ENCODE data around the gene SELENOO. TPM values are rescaled to one million over a fixed set of nuclear protein-coding genes. Genes with fewer than 3 reads are reported as not detected.

Gene SELENOO
- total RNA-seq, 1 experiment from 2014 or later: 29.6 TPM

GRCh38 chr22:50185375-50186087 lies 15.3 kb upstream of the SELENOO start, which contains the start of gene TRABD:
Gene TRABD, plus strand, starts transcription at chr22:50185913. Its CDS starts 7,148 bp downstream, at chr22:50193061.
- Histone ChIP-seq H3K36me3 (ENCODE audit: control insufficient read depth in 1 of 2, insufficient read depth in 2 of 2, low read length in 2 of 2) (no peaks in the 10 kb centered on the region), H2AFZ (ENCODE audit: low read depth, low read length, poor library complexity, severe bottlenecking) (no peak within 1 kb of the TSS), H3K9me3 (ENCODE audit: control insufficient read depth in 1 of 2, insufficient read depth in 1 of 2, low read depth in 1 of 2, low read length in 2 of 2) (no peaks in the 10 kb centered on the region), H3K4me2 (ENCODE audit: low read length) (peak within 1 kb of the TSS; percentile 93), H3K27ac (ENCODE audit: low read depth, low read length) (peak within 1 kb of the TSS; percentile 81), H3K9me2 (ENCODE audit: insufficient read depth) (no peaks in the 10 kb centered on the region), H3K4me3 (replicated peaks in 1 of 2; ENCODE audit: low read depth in 1 of 2, low read length in 2 of 2) (peak within 1 kb of the TSS; percentile 74 to 85), H3K4me1 (ENCODE audit: control insufficient read depth in 1 of 2, insufficient read depth in 2 of 2, low read length in 2 of 2) (peaks cover 31 to 52% of the 10 kb centered on the region in 2 experiments), H3K9ac (ENCODE audit: low read length) (peak within 1 kb of the TSS; percentile 90), H3K27me3 (ENCODE audit: insufficient read depth, low read length) (no peaks in the 10 kb centered on the region), H3K79me2 (ENCODE audit: insufficient read depth, low read length) (peaks cover 43% of the 10 kb centered on the region), H4K20me1 (ENCODE audit: insufficient read depth) (no peaks in the 10 kb centered on the region; the same call in 1 of the 2 replicates)
- ChIA-PET POLR2A (no interaction called here), CTCF (no interaction called here), RAD21 (ENCODE audit: low non-redundant PET in 1 of 2, low total read pairs in 2 of 2, uncharacterized antibody in 2 of 2, unreplicated experiment in 2 of 2) (no interaction called here)
- TF ChIP-seq CBX3 (IDR thresholded peaks at IDR 0.05; ENCODE audit: low read depth) (no peak), POLR2A (IDR thresholded peaks at IDR 0.05; ENCODE audit: borderline replicate concordance, extremely low read depth, insufficient read depth, insufficient read length) (peak; percentile 50), YY1 (IDR thresholded peaks at IDR 0.05; ENCODE audit: extremely low read depth, insufficient replicate concordance, low read depth, low read length) (peak; percentile 40), POLR2AphosphoS5 (IDR thresholded peaks at IDR 0.05; ENCODE audit: low read depth, low read length) (peak; percentile 33; the same call in 1 of the 2 replicates)
- DNase-seq (ENCODE audit: low read depth, low spot score): peak; percentile 70
- peak; percentile 70 for ATAC-seq
- no TSS peak for BruUV-seq (replicated peaks)
- intact Hi-C loops (cut with micrococcal nuclease): no loop called here

GRCh38 chr22:50186181-50186714 lies 14.6 kb upstream of the SELENOO start:
- peak; percentile 39; the same call in 1 of the 2 replicates for TF ChIP-seq ZFX (IDR thresholded peaks at IDR 0.05)
- no peak for TF ChIP-seq EZH2 (IDR thresholded peaks at IDR 0.05)
- no peak for TF ChIP-seq CBX3 (IDR thresholded peaks at IDR 0.05; ENCODE audit: low read depth)
- H3K79me2 ChIP-seq (ENCODE audit: insufficient read depth, low read length): peaks cover 51% of the 10 kb centered on the region
- RAD21 ChIA-PET (ENCODE audit: low non-redundant PET in 1 of 2, low total read pairs in 2 of 2, uncharacterized antibody in 2 of 2, unreplicated experiment in 2 of 2): no interaction called here
- peak overlapping the region; percentile 81 for H3K27ac ChIP-seq (ENCODE audit: low read depth, low read length)
- peaks cover 6% of the 10 kb centered on the region; the same call in 1 of the 2 replicates for H4K20me1 ChIP-seq (ENCODE audit: insufficient read depth)
- no TSS peak for BruUV-seq (replicated peaks)
- no peaks in the 10 kb centered on the region for H3K9me3 ChIP-seq (ENCODE audit: control insufficient read depth in 1 of 2, insufficient read depth in 1 of 2, low read depth in 1 of 2, low read length in 2 of 2)
- no peaks in the 10 kb centered on the region for H3K27me3 ChIP-seq (ENCODE audit: insufficient read depth, low read length)
- H3K4me3 ChIP-seq (replicated peaks in 1 of 2; ENCODE audit: low read depth in 1 of 2, low read length in 2 of 2): peak overlapping the region; percentile 74 to 85
- H3K4me2 ChIP-seq (ENCODE audit: low read length): peak overlapping the region; percentile 93
- POLR2A ChIA-PET: no interaction called here
- no peaks in the 10 kb centered on the region for H3K9me2 ChIP-seq (ENCODE audit: insufficient read depth)
- intact Hi-C loops (cut with micrococcal nuclease): no loop called here
- no peaks in the 10 kb centered on the region for H3K36me3 ChIP-seq (ENCODE audit: control insufficient read depth in 1 of 2, insufficient read depth in 2 of 2, low read length in 2 of 2)
- H3K9ac ChIP-seq (ENCODE audit: low read length): peak overlapping the region; percentile 90
- CTCF ChIA-PET: no interaction called here
- ATAC-seq: no peak
- H3K4me1 ChIP-seq (ENCODE audit: control insufficient read depth in 1 of 2, insufficient read depth in 2 of 2, low read length in 2 of 2): peaks cover 35 to 59% of the 10 kb centered on the region in 2 experiments
- no peak overlapping the region for H2AFZ ChIP-seq (ENCODE audit: low read depth, low read length, poor library complexity, severe bottlenecking)
- no peak for DNase-seq (ENCODE audit: low read depth, low spot score)

Measured in HCT116 (cell line).